CD4-positive, alpha-beta T cell treated with Interleukin-1 beta for 1 hour (primary cell): ENCODE data around the gene CHI3L1.
"Not testable (repeated sequence)": the region's sequence is repeated elsewhere in the genome, so short reads cannot be mapped to it uniquely, and the experiment has no call there.

Source experiments
- DNase-seq, 2 donors: peaks; one replicate each; pipeline ENCODE4 v3.0.0-alpha.2; 2020 to 2022

Gene CHI3L1

DNA sequence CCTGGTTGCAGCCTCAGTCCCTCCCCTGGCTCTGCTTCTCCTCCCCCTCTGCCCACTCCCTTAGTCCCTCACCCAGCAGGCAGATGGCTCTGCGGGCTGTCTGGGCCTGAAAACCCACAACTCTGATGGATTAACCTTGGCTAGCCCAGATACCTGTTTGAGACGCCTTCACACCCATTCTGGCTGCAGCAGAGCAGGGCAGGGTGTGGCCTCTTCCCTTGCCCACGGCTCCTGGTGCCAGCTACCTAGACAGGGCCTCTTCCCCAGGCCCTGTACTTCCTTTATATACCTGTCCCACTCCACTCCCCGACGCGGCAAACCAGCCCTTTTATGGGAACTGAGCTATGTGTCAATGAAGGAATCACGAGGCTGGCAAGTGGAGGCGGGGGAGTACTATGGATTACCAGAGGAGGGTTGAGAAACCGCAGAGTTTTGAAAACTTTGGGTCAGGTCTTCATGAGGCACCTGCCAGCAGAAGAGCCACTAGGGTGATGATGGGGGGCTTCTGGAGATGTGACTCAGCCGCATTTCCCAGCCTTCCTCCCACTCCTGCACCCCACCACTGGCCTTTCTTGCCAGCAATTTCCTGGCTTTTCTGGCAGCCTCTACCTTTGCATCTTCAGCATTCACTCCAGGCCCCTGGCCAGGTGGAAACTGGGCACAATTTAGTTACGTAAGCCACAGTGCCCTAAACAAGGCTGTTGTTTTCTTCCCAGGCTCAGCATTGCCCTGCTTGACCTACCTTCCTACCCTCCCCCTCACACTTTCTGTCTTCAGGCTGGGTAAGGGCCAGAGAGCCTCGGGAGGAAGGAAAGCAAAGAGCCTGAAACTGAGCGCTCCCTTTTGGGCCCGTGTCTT lies at the start of gene CHI3L1:
Gene CHI3L1 (minus strand): TSS at position 259 of the 858 bp plus-strand sequence. CDS start 81 bp downstream, at position 178.
- no peak for DNase-seq

- DNase-seq: not testable (repeated sequence)
Measured at GRCh38 chr1:203234901-203235300, 48.4 kb upstream of the CHI3L1 start.

GRCh38 chr1:203229471-203230135 lies 43.1 kb upstream of the CHI3L1 start, which contains the start of gene CHIT1:
Gene CHIT1 (minus strand): TSS chr1:203229673. CDS start chr1:203229636, 37 bp downstream.
- DNase-seq: no peak

- no peak for DNase-seq
Measured at GRCh38 chr1:203228670-203229069, 42.2 kb upstream of the CHI3L1 start.

DNA sequence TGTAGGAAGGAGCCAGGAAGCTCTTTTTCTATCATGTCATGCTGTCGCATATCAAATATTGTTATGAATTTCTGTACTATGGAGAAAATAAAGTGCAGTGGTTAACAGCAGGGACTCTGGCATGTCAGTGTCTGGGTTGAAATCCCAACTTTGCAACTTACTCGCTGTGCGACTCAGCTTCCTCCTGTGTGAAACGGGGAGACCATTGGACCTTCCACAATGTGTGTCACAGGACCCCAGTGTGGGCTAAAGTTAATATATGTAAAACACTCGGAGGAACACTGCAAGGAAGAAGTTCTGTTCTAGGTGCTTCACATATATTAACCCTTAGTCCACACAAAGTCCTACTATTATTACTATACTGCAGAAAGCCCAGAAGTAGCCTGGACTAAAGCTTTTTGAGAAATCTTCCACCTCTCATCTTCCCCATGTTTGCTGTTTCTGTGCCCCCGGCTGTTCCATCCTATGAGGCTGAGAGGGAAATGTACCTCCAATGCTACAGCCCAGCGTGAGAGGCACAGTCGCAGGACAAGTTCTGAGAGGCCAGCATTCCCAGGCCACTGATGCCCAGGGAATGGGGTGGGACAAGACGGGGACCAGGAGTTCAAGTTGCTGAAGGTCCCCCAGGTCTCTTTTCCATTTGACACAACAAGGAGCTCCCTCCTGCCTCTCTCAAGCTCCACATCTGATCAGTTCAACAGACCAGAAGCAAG lies 41.0 kb upstream of the CHI3L1 start:
- DNase-seq: no peak

DNA sequence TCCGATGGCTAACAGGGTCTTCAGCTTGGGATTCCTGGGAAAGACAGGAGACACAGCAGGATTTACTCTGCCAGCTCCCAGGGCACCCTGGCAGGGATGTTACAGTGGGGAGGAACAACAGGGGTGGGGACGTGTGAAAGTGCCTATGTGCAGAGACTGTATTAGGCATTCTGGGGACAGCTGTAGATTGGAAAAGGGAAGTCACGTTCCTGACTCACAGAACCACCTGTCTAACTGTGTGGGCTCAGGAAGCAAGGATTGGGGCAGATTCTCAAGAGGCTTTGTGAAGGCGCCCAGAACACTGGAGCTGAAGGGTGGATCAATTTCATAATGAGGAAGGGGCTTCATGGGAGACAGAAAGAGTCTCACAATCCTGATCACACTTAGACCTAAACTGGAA lies 38.6 kb upstream of the CHI3L1 start:
- DNase-seq: no peak

DNA sequence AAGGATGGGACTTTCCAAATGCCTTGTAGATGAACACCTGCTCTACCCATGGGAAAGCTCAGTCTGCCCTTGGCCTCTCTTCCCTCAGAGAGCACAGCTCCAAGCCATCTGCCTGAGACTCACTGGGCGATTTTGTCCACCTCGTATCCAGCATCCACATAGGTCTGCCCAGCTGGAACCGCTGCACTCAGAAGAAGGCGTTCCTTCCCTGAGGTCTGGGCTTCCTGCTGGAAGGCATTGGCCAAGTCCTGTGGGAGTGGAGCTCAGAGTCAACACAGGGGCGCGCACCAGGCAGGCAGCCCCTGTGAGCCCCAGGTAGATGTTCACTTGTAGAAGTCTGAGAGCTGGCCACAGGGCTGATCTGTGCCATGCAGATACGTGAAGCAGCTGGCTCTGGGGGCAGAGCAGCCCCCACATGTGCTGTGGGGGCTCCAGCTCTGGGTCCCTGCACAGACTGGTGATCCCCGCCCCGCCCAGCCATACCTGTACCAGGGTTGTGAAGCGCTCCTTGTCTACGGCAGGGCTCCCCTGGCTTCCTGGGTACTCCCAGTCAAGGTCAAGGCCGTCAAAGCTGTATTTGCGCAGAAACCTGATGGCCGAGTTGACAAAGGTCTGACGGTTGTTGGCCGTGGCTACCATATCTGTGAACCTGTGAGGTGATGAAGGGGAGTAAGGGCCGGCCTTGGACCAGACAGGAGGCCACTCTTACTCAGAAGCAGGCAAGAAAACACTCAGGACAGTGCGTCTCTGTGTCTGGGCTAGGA lies 36.7 kb upstream of the CHI3L1 start:
- no peak for DNase-seq

DNA sequence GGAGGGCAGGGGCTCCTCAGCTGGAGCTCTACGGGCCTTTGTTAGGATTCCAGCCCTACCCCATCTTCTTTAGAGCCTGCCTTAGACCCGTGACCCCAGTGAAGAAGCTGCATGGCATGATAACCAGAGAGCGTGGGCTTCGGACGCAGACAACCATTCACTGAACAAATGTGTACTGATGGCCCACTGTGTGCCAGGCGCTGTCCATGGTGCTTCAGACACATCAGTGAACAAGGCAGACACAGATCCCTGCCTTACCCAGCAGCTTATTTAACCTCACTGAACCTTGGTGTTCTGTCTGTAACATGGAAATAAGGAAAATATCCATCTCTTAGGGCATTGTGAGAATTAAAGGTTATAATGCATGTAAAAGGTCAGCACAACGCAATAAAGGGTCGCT lies 33.4 kb upstream of the CHI3L1 start:
- DNase-seq: no peak

DNA sequence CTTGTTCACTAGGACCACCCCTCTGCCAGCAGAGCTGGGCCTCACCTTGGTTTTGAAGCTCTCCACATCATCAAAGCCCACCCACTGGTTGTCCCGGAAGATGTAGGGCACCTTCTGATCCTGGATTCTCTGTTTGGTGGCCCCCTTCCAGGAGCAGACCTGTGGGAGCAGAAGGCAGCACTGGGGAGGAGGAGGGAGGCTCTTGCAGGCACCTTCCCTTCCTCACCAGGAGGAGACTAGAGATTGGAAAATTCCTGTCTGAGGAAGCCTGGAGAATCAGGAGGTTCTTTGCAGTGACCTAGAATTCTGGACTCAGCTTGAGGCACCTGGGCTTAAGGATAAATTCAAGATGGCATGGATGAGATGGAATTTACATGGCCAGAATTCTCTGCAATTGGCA lies 32.7 kb upstream of the CHI3L1 start:
- no peak for DNase-seq

DNA sequence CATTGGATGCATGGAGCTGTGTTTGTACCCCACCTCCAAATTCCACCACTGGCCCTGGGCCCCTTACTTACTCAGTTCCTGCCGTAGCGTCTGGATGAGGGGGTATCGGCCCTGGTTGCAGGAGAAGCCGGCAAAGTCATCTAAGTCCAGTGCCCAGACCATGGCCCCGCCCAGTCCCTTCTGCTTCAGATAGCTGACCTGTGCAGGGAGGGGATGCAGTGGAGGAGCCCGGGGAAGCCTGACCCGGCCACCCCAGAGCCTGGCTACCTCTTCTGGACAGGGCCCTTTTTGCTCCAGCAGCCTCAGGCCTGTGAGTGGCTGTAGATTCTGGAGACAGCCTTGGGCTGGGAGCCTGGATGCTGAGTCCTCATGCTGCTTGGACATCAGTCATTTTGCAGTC lies 31.2 kb upstream of the CHI3L1 start:
- DNase-seq: no peak

DNA sequence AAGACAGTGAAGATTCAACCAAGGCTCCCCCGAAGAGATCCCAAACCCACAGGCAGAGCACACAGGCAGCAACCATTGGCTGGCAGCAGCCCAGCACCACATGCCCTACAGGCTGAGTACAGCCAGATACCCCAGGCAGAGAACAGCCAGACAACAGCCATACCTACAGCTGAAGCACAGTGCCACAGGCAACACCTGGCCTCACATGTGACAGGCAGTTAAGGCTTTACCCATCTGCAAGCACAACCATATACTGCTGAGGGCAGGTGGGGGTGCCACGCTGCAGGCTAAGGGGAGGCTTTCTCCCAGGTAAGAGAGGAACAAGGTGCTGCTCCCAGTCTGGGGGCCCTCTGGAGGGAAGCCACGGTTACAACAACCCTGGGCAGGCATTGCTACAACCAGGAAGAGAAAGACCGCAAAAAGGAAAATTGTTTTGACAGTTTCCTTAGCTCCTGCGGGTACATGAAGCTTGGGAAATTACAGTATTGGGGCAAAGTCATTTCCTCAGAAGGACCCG lies 30.7 kb upstream of the CHI3L1 start:
- no peak for DNase-seq

DNA sequence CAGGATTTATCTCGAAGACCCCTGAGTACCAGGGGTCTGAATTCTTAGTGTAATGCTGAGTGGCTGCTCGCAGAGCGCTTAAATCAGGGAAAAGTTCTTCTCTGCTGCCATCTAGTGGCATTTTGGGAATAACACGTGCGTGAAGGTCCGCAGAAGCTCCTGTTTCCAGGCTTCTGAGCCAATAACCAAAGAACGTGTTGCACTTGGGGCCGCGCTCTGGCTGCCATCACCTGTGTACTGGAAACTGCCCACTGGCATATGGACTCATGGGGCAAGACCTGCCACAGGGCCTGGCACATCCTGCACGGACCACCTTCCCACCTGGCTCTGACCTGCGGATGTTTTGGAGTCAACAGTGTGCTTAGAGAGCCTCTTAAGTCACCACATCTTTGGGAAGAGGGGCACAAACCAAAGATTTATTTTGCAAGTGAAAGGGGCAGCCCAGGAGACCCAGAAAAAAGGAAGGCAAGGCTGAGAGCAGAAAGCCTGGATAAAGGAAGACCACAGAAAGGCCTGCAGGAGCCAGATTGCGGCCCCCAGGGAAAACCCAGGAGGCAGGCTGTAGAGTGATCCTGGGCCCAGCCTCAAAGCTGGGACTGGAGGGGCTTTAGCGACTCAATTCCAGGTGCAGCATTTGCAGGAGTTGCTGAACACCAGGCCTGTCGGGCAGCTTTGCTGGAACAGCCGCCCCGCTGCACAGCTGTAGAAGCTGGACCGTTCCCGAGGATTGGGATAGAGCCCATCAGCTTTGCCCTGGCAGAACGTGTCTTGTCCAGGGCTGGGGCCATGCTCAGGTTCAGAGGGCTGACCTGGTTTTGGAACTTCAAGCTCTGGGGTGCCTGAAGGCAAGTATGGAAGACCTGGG lies 30.0 kb upstream of the CHI3L1 start:
- peak; percentile 39 to 54 for DNase-seq

DNA sequence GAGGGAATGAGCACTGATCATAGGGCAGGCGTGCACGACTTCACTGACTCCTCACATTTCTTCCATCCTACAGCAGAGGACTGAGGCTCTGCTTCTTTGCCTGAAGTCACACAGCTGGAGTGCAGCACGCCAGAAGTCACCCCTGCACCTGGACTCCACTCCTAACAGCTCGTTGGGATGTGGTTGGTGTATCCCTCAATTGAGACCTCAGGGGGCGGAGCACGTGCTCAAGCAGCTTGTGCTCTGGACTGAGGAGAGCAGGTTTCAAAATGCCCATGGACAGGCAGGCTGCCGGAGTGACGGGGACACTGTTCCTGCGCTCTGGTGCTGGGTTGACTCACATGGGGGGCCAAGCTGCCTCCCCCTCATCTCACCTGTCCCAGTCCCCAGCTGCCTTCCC lies 29.1 kb upstream of the CHI3L1 start:
- no peak for DNase-seq

- DNase-seq: peak in 1 of 2 donors; percentile 26
Measured at GRCh38 chr1:203214871-203215270, 28.4 kb upstream of the CHI3L1 start.

- no peak for DNase-seq
Measured at GRCh38 chr1:203213126-203213525, 26.6 kb upstream of the CHI3L1 start.

DNA sequence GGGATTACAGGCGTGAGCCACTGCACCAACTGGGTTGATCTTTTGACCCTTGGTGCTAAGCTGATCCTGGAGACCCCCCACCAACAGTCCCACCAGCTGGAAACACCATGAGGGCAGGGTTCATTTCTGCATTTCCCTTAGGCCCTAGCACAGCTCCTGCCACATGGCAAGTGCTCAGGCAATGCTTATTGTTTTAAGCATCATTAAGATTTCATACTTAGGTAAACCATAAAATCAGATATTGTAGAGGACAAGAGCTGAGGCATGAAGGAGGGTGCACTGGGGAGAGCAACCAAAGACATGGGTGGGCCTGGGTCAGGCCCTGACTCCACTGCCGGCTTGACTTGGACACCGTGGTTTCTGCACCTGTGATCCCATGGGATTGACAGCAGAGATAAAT lies 25.3 kb upstream of the CHI3L1 start:
- no peak for DNase-seq

- DNase-seq: no peak
Measured at GRCh38 chr1:203210988-203211387, 24.5 kb upstream of the CHI3L1 start.

DNA sequence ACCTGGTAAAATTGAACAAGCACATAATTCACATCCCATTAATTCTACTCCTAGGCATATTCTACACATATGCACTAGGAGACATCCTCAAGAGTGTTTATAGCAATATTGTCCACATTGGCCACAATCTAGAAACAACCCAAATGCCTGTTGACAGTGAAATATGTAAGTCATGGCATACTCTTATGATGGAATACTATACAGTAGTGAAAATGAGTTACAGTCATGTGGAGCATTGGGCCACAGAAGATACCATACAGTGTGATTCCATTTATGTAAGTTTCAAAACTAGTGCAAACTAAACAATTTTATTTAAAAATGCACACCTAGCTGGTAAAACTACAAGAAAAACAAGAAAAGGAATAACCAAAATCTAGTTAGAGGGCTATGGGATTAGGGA lies 23.8 kb upstream of the CHI3L1 start:
- DNase-seq: no peak

GRCh38 chr1:203208181-203208580 lies 21.7 kb upstream of the CHI3L1 start:
- no peak for DNase-seq

DNA sequence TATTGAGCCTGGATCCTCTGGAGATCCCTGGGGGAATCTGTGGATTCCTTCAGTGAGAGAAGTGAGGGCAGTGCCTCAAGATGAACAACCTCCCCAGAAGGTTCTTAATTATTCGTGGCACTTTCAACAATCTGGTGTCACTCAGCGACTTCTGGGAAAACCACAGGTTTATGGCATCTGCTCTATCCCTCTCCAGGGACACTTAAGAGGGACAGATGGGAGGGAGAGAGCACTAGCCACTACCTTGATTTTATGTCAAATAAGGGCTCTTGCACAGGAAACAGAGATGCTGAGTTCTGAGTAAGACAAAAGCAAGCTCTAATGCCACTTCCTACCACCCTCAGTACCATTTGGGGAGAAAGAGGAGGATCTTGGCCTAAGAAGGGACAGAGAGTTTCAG lies 21.2 kb upstream of the CHI3L1 start:
- no peak for DNase-seq

DNA sequence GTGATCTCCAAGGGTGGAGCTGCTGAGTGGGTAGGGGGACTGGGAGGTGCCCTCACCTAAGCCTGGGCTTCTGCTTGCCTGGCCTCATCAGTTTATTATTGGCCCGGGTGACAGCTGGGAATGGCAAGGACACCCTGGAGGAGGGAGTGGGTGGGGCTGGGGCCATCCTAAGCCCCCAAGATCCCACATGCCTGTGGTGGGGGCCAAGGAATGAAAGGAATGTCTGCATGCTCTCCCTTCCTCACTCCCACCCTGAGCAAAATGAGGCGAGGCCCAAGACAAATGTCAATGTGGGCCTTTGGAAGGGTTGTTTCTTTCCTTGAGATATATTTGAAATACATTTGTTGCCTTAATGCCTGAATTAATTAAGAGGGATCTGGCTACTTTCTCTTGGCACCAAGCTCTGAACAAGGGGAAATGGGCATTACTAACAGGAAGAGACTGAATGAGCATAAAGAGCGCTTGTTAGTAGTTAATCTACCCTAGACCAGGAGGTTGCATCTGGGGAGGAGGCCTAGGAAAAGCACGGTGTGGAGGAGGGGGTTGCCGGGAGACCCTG lies 19.7 kb upstream of the CHI3L1 start:
- no peak for DNase-seq
